GM19452 (cell line): ENCODE results near the gene ACVRL1.

ENCODE experiments used
- ATAC-seq: cut with Tn5 transposase; IDR thresholded peaks from one replicate; pipeline ENCODE4 v1.9.1; 2021; ENCODE audit not compliant: unreplicated experiment

The ACVRL1 gene

DNA sequence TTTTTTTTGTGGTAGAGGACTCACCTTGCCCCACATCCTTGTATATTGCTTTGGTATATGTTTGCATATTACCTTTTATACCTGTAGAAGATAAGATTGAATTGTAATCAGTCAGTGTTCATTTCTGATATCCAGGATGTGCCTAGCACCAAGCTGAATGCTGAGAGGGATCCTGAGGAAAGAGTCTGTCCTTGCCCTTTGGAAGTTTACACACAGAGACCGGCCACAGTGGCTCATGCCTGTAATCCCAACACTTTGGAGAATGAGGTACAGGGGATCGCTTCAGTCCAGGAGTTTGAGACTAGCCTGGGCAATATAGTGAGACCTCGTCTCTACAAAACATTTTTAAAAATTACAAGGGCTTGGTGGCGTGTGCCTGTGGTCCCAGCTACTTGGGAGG is 52.6 kb downstream of the ACVRL1 start:
- no peak for ATAC-seq

DNA sequence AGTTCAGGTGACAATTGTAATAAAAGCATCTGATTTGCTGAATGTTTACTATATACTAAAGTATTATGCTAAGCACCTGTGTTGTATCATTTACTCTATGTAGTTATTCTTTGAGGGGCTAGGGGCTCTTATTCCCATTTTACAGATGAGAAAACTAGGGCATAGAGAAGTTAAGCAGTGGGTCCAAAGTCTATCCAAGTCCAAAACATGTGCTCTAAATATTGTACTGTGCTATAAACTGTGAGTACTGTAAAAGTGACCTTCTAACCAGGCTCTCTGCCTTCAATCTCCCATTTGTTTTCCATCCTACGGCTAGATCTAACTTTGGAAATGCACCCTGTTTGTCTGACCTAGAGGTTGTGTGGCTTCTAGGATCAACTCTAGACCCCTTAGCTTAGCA is 53.2 kb downstream of the ACVRL1 start:
- no peak for ATAC-seq

- ATAC-seq, result no peak
Observed at GRCh38 chr12:51960890-51961289, 53.6 kb downstream of the ACVRL1 start.

- ATAC-seq, result no peak
Observed at GRCh38 chr12:51961834-51962233, 54.5 kb downstream of the ACVRL1 start.

DNA sequence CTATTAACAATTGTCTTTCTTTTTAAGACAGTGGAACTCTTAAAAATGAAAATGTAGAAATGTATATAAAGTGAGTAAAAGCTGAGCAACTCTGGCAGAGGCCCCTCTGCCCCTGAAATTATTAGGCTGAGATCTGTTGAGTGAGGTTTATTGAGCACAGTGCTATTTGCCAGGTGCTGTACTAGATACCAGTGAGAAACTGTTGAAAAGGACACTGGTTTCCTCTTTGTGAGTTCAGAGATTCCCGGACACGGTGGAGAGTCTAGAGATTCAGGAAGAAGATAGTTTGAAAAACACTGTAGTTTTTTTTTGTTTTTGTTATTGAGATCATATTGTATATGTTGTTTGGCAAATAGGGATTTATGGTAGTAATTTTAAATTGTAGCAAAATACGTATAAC is 55.4 kb downstream of the ACVRL1 start:
- no peak for ATAC-seq

DNA sequence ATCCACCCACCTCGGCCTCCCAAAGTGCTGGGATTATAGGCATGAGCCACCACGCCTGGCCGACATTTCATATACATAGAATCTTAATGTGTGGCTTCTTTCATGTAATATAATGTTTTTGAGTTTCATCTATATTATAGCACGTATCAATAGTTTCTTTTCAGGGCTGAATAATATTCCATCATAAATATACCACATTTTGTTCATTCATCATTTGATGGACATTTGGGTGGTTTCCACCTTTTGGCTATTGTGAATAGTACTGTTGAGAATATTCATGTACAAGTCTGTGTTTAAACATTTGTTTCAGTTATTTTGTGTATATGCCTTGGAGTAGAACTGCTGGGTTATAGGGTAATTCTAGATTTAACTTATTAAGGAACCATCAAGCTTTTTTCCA is 56.2 kb downstream of the ACVRL1 start:
- ATAC-seq, result no peak

GRCh38 chr12:51969643-51970042 is 62.3 kb downstream of the ACVRL1 start:
- no peak for ATAC-seq

- ATAC-seq, result peak; percentile 88
Observed at GRCh38 chr12:51970904-51971646, 63.8 kb downstream of the ACVRL1 start.

DNA sequence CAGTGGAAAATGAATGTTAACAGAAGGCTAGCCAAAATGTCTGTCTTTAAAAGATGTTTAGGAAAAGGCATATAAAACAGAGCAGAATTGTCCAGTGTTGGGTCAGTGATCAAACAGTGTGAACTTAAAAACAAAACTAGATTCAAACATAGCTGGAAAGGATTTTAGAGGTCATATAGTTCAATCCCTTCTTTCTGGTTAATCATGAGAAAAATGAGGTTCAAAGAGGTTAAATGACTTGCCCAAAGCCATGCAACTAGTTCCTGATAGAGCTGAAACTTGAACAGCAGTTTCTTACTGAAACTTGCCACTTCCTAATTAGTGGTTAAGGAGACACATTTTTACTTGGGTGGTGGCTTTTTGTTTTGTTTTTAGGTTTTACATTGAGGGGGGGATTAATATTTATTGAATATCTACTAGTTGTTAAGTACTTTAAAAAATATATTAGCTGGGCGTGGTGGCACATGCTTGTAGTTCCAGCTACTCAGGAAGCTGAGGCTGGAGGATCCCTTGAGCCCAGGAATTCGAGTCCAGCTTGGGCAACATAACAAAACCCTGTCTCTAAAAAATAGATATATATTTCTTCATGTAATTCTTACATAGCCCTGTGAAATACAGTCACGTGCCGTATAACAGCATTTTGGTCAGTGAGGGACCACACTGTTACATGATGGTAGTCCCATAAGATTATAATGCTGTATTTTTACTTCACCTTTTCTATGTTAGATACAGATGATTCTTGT is 64.5 kb downstream of the ACVRL1 start:
- ATAC-seq, result peak; percentile 38

GRCh38 chr12:51972422-51972812 is 65.1 kb downstream of the ACVRL1 start:
- ATAC-seq, result no peak

- ATAC-seq, result no peak
Observed at GRCh38 chr12:51972849-51973273, 65.6 kb downstream of the ACVRL1 start.
